SK-N-SH treated with all-trans-retinoic acid at 6 μM for 48 hours (cell line): ENCODE results near the gene SENP1.

Experiments used
- ATAC-seq: fragments of 200-7000 bp; cut with Tn5 transposase; 3 replicates; pipeline ENCODE4 v1.9.1; 2020; ENCODE audit warnings: mild to moderate bottlenecking, moderate library complexity
- ARNTL ChIP-seq: fragments of 450-650 bp; formaldehyde crosslinking; IDR thresholded peaks from 2 replicates; pipeline ENCODE4 v1.5.0; 2020; ENCODE audit warnings: low read depth, mild to moderate bottlenecking, moderate library complexity, borderline replicate concordance
- BACH2 ChIP-seq: fragments of 250-450 bp; sonication (Bioruptor Pico); IDR thresholded peaks from 2 replicates; pipeline ENCODE4 v1.9.0; 2021; ENCODE audit warnings: mild to moderate bottlenecking, borderline replicate concordance
- CSDC2 ChIP-seq: fragments of 250-450 bp; sonication (Bioruptor Pico); IDR thresholded peaks from 2 replicates; pipeline ENCODE4 v1.5.0; 2020; ENCODE audit warnings: mild to moderate bottlenecking, moderate library complexity
- ESRRG ChIP-seq: fragments of 250-450 bp; sonication (Bioruptor Pico); IDR thresholded peaks from 2 replicates; pipeline ENCODE4 v1.6.1; 2021; ENCODE audit warnings: mild to moderate bottlenecking
- GLIS3 ChIP-seq: fragments of 250-450 bp; sonication (Bioruptor Pico); IDR thresholded peaks from 2 replicates; pipeline ENCODE4 v1.5.0; 2020; ENCODE audit warnings: mild to moderate bottlenecking, moderate library complexity
- ISL1 ChIP-seq: fragments of 250-450 bp; sonication (Bioruptor Pico); IDR thresholded peaks from 2 replicates; pipeline ENCODE4 v2.1.2; 2022; ENCODE audit warnings: mild to moderate bottlenecking, moderate library complexity
- OSR1 ChIP-seq: fragments of 250-450 bp; sonication (Bioruptor Pico); IDR thresholded peaks from 2 replicates; pipeline ENCODE4 v1.8.0; 2022; ENCODE audit warnings: moderate library complexity, mild to moderate bottlenecking, inconsistent platforms
- PPARA ChIP-seq: fragments of 250-450 bp; sonication (Bioruptor Pico); IDR thresholded peaks from 2 replicates; pipeline ENCODE4 v1.5.0; 2020; ENCODE audit warnings: mild to moderate bottlenecking, borderline replicate concordance
- RARB ChIP-seq: fragments of 250-450 bp; sonication (Bioruptor Pico); IDR thresholded peaks from 2 replicates; pipeline ENCODE4 v1.8.0; 2021; ENCODE audit warnings: mild to moderate bottlenecking, moderate library complexity
- SNAI2 ChIP-seq: fragments of 250-450 bp; sonication (Bioruptor Pico); IDR thresholded peaks from 2 replicates; pipeline ENCODE4 v1.5.0; 2020; ENCODE audit warnings: mild to moderate bottlenecking, moderate library complexity
- TCF4 ChIP-seq: fragments of 250-450 bp; sonication (Bioruptor Pico); IDR thresholded peaks from 2 replicates; pipeline ENCODE4 v1.8.0; 2021; ENCODE audit warnings: mild to moderate bottlenecking, moderate library complexity, borderline replicate concordance
- TOX ChIP-seq: fragments of 250-450 bp; sonication (Bioruptor Pico); IDR thresholded peaks from 2 replicates; pipeline ENCODE4 v1.8.0; 2021; ENCODE audit warnings: mild to moderate bottlenecking, moderate library complexity, borderline replicate concordance
- ZC3H10 ChIP-seq: fragments of 250-450 bp; sonication (Bioruptor Pico); IDR thresholded peaks from 2 replicates; pipeline ENCODE4 v1.5.1; 2021; ENCODE audit warnings: mild to moderate bottlenecking, moderate library complexity
- ZFP3 ChIP-seq: fragments of 250-450 bp; sonication (Bioruptor Pico); IDR thresholded peaks from 2 replicates; pipeline ENCODE4 v1.5.0; 2020; ENCODE audit warnings: mild to moderate bottlenecking, moderate library complexity
- ZFP30 ChIP-seq: fragments of 450-650 bp; formaldehyde crosslinking; IDR thresholded peaks from 2 replicates; pipeline ENCODE4 v1.5.0; 2022; ENCODE audit warnings: mild to moderate bottlenecking, moderate library complexity
- ZNF565 ChIP-seq: fragments of 450-650 bp; formaldehyde crosslinking; conservative IDR thresholded peaks from 2 replicates; pipeline ENCODE4 v1.5.0; 2020; ENCODE audit warnings: low read depth, mild to moderate bottlenecking, moderate library complexity
- ZNF70 ChIP-seq: fragments of 450-650 bp; formaldehyde crosslinking; IDR thresholded peaks from 2 replicates; pipeline ENCODE4 v1.5.0; 2020; ENCODE audit warnings: mild to moderate bottlenecking, moderate library complexity
- ZNF8 ChIP-seq: fragments of 450-650 bp; formaldehyde crosslinking; IDR thresholded peaks from 2 replicates; pipeline ENCODE4 v1.5.0; 2020; ENCODE audit warnings: mild to moderate bottlenecking, moderate library complexity
- TF ChIP-seq, protein P1 (sequence below): fragments of 250-450 bp; sonication (Bioruptor Pico); IDR thresholded peaks from 2 replicates; pipeline ENCODE4 v1.8.0; 2020; ENCODE audit warnings: mild to moderate bottlenecking, moderate library complexity, borderline replicate concordance
- TF ChIP-seq, protein P2 (sequence below): fragments of 250-450 bp; sonication (Bioruptor Pico); IDR thresholded peaks from 2 replicates; pipeline ENCODE4 v1.5.0; 2020; ENCODE audit warnings: mild to moderate bottlenecking, moderate library complexity
- TF ChIP-seq, protein P3 (sequence below): fragments of 250-450 bp; sonication (Bioruptor Pico); IDR thresholded peaks from 2 replicates; pipeline ENCODE4 v1.5.1; 2021; ENCODE audit warnings: mild to moderate bottlenecking, moderate library complexity
- TF ChIP-seq, protein P4 (sequence below): fragments of 250-450 bp; sonication (Bioruptor Pico); IDR thresholded peaks from 2 replicates; pipeline ENCODE4 v1.8.0; 2021; ENCODE audit warnings: low read depth, mild to moderate bottlenecking, moderate library complexity, borderline replicate concordance
- TF ChIP-seq, protein P5 (sequence below): fragments of 250-450 bp; sonication (Bioruptor Pico); IDR thresholded peaks from 2 replicates; pipeline ENCODE4 v1.5.1; 2020; ENCODE audit warnings: low read depth, mild to moderate bottlenecking, moderate library complexity

SENP1 gene

DNA sequence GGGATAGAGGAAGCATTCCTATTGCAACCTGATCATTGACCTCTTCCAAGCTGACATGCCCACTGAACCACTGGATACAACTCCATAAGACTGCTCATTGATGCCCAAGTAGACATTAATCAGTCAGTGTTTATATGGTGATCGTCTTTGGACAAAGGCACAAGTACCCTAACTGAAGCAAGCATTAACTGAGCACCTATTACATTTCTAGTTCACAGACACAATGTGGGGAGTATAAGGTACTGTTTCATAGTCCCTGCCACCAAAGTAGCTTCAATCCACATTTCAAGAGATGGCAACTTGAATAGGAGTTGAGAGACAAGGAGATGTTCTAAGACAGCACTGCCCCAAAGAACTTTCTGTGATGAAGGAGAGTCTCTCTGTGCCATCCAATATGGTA lies 90.8 kb downstream of the SENP1 start:
- ATAC-seq: no peak
- TF ChIP-seq SNAI2 (CRISPR knock-in tag) (no peak), ZFP3 (no peak), TOX (CRISPR knock-in tag) (no peak), RARB (no peak), TCF4 (no peak), ISL1 (CRISPR knock-in tag) (no peak), ZC3H10 (CRISPR knock-in tag) (no peak), OSR1 (no peak), ARNTL (CRISPR knock-in tag) (no peak), ZNF8 (CRISPR knock-in tag) (no peak), ZFP30 (CRISPR knock-in tag) (no peak), CSDC2 (CRISPR knock-in tag) (no peak), PPARA (CRISPR knock-in tag) (no peak), GLIS3 (CRISPR knock-in tag) (no peak), ESRRG (no peak), ZNF565 (CRISPR knock-in tag) (no peak)
- TF ChIP-seq, protein P1, sequence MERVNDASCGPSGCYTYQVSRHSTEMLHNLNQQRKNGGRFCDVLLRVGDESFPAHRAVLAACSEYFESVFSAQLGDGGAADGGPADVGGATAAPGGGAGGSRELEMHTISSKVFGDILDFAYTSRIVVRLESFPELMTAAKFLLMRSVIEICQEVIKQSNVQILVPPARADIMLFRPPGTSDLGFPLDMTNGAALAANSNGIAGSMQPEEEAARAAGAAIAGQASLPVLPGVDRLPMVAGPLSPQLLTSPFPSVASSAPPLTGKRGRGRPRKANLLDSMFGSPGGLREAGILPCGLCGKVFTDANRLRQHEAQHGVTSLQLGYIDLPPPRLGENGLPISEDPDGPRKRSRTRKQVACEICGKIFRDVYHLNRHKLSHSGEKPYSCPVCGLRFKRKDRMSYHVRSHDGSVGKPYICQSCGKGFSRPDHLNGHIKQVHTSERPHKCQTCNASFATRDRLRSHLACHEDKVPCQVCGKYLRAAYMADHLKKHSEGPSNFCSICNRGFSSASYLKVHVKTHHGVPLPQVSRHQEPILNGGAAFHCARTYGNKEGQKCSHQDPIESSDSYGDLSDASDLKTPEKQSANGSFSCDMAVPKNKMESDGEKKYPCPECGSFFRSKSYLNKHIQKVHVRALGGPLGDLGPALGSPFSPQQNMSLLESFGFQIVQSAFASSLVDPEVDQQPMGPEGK: no peak
- TF ChIP-seq, protein P2, sequence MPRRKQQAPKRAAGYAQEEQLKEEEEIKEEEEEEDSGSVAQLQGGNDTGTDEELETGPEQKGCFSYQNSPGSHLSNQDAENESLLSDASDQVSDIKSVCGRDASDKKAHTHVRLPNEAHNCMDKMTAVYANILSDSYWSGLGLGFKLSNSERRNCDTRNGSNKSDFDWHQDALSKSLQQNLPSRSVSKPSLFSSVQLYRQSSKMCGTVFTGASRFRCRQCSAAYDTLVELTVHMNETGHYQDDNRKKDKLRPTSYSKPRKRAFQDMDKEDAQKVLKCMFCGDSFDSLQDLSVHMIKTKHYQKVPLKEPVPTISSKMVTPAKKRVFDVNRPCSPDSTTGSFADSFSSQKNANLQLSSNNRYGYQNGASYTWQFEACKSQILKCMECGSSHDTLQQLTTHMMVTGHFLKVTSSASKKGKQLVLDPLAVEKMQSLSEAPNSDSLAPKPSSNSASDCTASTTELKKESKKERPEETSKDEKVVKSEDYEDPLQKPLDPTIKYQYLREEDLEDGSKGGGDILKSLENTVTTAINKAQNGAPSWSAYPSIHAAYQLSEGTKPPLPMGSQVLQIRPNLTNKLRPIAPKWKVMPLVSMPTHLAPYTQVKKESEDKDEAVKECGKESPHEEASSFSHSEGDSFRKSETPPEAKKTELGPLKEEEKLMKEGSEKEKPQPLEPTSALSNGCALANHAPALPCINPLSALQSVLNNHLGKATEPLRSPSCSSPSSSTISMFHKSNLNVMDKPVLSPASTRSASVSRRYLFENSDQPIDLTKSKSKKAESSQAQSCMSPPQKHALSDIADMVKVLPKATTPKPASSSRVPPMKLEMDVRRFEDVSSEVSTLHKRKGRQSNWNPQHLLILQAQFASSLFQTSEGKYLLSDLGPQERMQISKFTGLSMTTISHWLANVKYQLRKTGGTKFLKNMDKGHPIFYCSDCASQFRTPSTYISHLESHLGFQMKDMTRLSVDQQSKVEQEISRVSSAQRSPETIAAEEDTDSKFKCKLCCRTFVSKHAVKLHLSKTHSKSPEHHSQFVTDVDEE: no peak
- TF ChIP-seq, protein P3, sequence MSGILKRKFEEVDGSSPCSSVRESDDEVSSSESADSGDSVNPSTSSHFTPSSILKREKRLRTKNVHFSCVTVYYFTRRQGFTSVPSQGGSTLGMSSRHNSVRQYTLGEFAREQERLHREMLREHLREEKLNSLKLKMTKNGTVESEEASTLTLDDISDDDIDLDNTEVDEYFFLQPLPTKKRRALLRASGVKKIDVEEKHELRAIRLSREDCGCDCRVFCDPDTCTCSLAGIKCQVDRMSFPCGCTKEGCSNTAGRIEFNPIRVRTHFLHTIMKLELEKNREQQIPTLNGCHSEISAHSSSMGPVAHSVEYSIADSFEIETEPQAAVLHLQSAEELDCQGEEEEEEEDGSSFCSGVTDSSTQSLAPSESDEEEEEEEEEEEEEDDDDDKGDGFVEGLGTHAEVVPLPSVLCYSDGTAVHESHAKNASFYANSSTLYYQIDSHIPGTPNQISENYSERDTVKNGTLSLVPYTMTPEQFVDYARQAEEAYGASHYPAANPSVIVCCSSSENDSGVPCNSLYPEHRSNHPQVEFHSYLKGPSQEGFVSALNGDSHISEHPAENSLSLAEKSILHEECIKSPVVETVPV (CRISPR knock-in tag): no peak
- TF ChIP-seq, protein P4, sequence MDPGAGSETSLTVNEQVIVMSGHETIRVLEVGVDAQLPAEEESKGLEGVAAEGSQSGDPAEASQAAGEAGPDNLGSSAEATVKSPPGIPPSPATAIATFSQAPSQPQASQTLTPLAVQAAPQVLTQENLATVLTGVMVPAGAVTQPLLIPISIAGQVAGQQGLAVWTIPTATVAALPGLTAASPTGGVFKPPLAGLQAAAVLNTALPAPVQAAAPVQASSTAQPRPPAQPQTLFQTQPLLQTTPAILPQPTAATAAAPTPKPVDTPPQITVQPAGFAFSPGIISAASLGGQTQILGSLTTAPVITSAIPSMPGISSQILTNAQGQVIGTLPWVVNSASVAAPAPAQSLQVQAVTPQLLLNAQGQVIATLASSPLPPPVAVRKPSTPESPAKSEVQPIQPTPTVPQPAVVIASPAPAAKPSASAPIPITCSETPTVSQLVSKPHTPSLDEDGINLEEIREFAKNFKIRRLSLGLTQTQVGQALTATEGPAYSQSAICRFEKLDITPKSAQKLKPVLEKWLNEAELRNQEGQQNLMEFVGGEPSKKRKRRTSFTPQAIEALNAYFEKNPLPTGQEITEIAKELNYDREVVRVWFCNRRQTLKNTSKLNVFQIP (CRISPR knock-in tag): no peak
- TF ChIP-seq, all 23 proteins: peak for 0

DNA sequence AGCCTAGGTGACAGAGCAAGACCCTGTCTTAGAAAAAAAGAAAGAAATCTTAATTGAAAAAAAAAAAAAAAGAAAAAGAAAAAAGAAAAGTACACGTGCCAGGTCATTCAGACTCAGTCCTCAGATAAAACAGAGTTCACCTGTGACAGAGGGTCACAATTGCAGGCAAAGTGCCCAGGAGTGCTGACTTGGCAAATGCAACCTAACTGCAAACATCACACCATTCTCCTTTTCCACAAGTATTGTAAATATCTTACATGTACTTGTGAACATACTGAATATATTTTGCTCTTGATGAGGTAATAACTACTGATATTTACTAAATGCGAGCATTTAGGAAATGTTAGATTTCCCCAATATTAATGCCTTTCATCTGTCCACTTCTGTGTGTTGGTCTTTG lies 92.6 kb downstream of the SENP1 start:
- no peak for ATAC-seq
- TF ChIP-seq, protein P5, sequence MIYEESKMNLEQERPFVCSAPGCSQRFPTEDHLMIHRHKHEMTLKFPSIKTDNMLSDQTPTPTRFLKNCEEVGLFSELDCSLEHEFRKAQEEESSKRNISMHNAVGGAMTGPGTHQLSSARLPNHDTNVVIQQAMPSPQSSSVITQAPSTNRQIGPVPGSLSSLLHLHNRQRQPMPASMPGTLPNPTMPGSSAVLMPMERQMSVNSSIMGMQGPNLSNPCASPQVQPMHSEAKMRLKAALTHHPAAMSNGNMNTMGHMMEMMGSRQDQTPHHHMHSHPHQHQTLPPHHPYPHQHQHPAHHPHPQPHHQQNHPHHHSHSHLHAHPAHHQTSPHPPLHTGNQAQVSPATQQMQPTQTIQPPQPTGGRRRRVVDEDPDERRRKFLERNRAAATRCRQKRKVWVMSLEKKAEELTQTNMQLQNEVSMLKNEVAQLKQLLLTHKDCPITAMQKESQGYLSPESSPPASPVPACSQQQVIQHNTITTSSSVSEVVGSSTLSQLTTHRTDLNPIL (CRISPR knock-in tag): no peak
- TF ChIP-seq ESRRG (no peak), OSR1 (no peak), PPARA (CRISPR knock-in tag) (no peak), BACH2 (CRISPR knock-in tag) (no peak), RARB (no peak), TCF4 (no peak), ISL1 (CRISPR knock-in tag) (no peak), ZNF70 (CRISPR knock-in tag) (no peak), CSDC2 (CRISPR knock-in tag) (no peak), ARNTL (CRISPR knock-in tag) (no peak), TOX (CRISPR knock-in tag) (no peak)
- TF ChIP-seq, protein P4 (CRISPR knock-in tag): no peak
- TF ChIP-seq, protein P1: no peak
- TF ChIP-seq, protein P2: no peak
